ENCODE results near the gene TAS1R2.

- TF ChIP-seq POLR2A (IDR thresholded peaks at IDR 0.05) (no peak), EP300 (IDR thresholded peaks at IDR 0.05) (no peak), CTCF (IDR thresholded peaks at IDR 0.05) (no peak), POLR2AphosphoS5 (IDR thresholded peaks at IDR 0.05) (no peak)
These were observed 52.0 kb downstream of the TAS1R2 start for GRCh38 chr1:18807334-18808063.

All from gastroesophageal sphincter (tissue), 3 donors.